Stomach smooth muscle (tissue), 2 donors: ENCODE data around the gene LYPD6B.

ENCODE experiments used
- H3K27ac ChIP-seq: one replicate; pipeline ENCODE4 v1.7.0; 2013; ENCODE audit warnings: mild to moderate bottlenecking, low read length, inconsistent platforms
- H3K27me3 ChIP-seq, 2 donors: one replicate each; pipeline ENCODE4 v1.7.0; 2013; ENCODE audit warnings: low read length in 2 of 2; ENCODE audit not compliant: insufficient read depth in 2 of 2, control insufficient read depth in 1 of 2
- H3K36me3 ChIP-seq, 2 donors: one replicate each; pipeline ENCODE4 v1.7.0; 2013; ENCODE audit warnings: low read length in 2 of 2; ENCODE audit not compliant: control insufficient read depth in 2 of 2, insufficient read depth in 2 of 2
- H3K4me1 ChIP-seq: one replicate; pipeline ENCODE4 v1.7.0; 2013; ENCODE audit warnings: low read length; ENCODE audit not compliant: control insufficient read depth, insufficient read depth
- H3K4me3 ChIP-seq, 2 donors: one replicate each; pipeline ENCODE4 v1.7.0; 2013; ENCODE audit warnings: low read length in 2 of 2
- H3K9ac ChIP-seq, 2 donors: one replicate each; pipeline ENCODE4 v1.7.0; 2013; ENCODE audit warnings: low read length in 2 of 2, mild to moderate bottlenecking in 1 of 2
- H3K9me3 ChIP-seq, 2 donors: one replicate each; pipeline ENCODE4 v1.7.0; 2013; ENCODE audit warnings: low read length in 2 of 2; ENCODE audit not compliant: control insufficient read depth in 2 of 2
- donor health status: healthy.
- donor health status: Pancreatic carcinoma.

The LYPD6B gene

DNA sequence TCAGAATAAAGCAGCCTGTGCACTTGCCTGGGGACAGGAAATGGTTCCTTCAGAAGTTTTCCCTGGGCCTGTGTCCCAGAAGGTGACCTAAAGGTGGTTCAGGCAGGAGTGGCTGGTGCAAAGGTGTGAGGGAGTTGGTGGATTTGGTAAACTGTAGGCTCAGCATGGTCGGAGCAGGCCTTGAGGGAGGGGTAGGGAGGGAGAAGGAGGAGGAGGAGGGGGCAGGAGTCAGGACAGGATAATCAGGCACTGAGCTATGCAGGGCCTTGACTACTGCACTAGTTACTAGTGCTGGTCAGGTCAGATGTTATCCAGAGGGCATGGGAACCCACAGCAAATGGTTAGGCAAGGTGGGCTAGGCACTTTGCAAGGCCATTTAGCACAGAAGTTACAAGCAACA is 21.3 kb downstream of the LYPD6B start:
- H3K9ac ChIP-seq, result no peak overlapping the region
- H3K27ac ChIP-seq, result no peak overlapping the region
- no peaks in the 10 kb centered on the region for H3K36me3 ChIP-seq
- H3K27me3 ChIP-seq, result peaks cover 0 to 2% of the 10 kb centered on the region in 2 donors
- H3K9me3 ChIP-seq, result no peaks in the 10 kb centered on the region
- H3K4me3 ChIP-seq, result no peak overlapping the region
- peaks cover 5% of the 10 kb centered on the region for H3K4me1 ChIP-seq

DNA sequence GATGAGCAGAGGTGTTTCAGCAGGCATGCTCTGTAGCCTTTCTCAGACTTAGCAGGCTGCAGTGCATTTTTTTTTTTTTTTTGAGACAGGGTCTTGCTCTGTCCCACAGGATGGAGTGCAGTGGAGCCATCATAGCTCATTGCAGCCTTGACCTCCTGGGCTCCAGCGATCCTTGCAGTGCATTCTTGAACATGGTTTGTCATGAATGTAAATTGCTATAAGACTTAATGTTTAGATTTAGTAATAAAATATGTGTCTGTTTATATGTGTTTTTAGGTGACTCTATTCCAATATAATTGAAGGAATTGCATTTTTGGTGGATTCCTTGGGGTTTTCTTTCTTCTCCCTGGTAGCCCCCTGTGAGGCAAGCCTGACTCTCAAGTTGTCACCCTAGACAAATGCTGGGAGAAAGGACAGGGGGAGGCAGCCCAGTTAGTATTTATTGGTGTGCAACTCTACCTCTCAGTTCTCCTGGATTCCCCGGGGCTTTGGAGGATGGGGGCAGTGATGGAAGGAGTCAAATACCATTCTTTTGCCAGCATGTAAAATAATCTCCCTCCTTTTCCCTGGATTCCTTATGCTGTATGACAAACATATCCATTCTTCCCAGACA is 22.7 kb downstream of the LYPD6B start:
- H3K27me3 ChIP-seq, result peaks cover 0 to 2% of the 10 kb centered on the region in 2 donors
- H3K36me3 ChIP-seq, result no peaks in the 10 kb centered on the region
- H3K4me1 ChIP-seq, result peaks cover 5% of the 10 kb centered on the region
- no peak overlapping the region for H3K27ac ChIP-seq
- no peak overlapping the region for H3K4me3 ChIP-seq
- H3K9me3 ChIP-seq, result no peaks in the 10 kb centered on the region
- no peak overlapping the region for H3K9ac ChIP-seq

DNA sequence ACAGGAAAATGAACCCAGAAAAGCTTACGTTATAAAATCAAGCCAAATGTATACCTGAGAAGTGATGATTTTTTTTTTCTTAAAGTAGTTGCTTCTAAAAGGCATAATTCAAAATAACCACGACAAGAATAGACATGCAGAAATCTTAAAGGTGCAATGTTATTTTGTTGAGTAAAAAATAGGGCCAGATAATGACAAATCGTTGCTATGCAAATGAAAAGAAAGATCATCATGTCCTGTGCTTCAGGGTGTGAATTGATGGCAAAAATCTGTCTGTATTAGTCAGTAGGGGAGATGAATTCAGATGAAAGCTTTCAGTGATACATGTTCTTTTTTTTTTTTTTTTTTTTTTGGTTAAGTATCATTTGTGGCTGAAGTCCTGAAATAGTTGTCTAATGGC is 24.0 kb downstream of the LYPD6B start:
- H3K27ac ChIP-seq, result no peak overlapping the region
- no peak overlapping the region for H3K4me3 ChIP-seq
- peaks cover 5% of the 10 kb centered on the region for H3K4me1 ChIP-seq
- no peaks in the 10 kb centered on the region for H3K9me3 ChIP-seq
- H3K36me3 ChIP-seq, result no peaks in the 10 kb centered on the region
- peaks cover 0 to 2% of the 10 kb centered on the region in 2 donors for H3K27me3 ChIP-seq
- no peak overlapping the region for H3K9ac ChIP-seq

DNA sequence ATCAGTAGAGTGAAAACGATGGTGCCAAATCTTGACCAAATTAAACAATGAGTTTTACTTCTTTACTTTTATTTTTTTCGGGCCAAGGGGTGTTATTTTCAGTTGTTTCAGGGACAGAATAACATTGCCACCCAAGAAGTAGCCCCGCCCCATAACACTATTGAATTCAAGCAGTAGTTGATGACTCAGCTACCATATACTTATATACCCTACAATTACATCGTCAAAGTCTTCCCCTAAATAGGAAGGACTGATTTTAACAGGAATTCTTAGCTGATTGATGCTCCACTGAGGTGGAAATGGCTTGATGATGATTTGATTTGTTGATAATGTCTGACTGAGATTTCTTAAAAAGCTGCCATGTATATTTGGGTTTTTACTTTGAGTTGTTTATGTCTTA is 24.7 kb downstream of the LYPD6B start:
- H3K4me3 ChIP-seq, result no peak overlapping the region
- no peaks in the 10 kb centered on the region for H3K27me3 ChIP-seq
- H3K27ac ChIP-seq, result no peak overlapping the region
- H3K4me1 ChIP-seq, result peaks cover 5% of the 10 kb centered on the region
- no peaks in the 10 kb centered on the region for H3K9me3 ChIP-seq
- H3K36me3 ChIP-seq, result no peaks in the 10 kb centered on the region
- H3K9ac ChIP-seq, result no peak overlapping the region

DNA sequence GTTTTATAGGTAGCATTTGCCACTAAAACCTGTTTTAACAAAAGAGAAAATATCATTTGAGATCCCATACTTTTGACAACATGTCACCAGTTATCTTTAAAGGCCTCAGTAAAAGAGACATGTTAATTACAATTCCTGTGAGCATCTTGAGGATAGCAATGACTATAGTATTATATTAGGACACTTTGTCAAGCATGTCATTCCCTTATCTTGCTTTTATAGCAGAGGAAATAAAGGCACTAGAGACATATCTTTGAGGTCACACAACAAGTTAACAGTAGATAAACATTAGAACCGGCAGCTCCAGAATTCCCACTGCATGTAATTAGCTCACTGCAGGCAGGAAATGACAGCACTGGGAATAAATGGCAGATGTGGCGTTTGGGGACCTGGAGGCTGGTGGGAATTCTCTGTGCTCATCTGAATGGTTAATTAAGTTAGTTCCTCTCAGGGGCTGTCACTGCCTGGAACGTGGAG is 25.9 kb downstream of the LYPD6B start:
- Histone ChIP-seq H3K9ac (no peak overlapping the region), H3K4me3 (no peak overlapping the region), H3K27ac (no peak overlapping the region), H3K9me3 (no peaks in the 10 kb centered on the region), H3K36me3 (no peaks in the 10 kb centered on the region), H3K4me1 (peaks cover 5% of the 10 kb centered on the region), H3K27me3 (no peaks in the 10 kb centered on the region)

DNA sequence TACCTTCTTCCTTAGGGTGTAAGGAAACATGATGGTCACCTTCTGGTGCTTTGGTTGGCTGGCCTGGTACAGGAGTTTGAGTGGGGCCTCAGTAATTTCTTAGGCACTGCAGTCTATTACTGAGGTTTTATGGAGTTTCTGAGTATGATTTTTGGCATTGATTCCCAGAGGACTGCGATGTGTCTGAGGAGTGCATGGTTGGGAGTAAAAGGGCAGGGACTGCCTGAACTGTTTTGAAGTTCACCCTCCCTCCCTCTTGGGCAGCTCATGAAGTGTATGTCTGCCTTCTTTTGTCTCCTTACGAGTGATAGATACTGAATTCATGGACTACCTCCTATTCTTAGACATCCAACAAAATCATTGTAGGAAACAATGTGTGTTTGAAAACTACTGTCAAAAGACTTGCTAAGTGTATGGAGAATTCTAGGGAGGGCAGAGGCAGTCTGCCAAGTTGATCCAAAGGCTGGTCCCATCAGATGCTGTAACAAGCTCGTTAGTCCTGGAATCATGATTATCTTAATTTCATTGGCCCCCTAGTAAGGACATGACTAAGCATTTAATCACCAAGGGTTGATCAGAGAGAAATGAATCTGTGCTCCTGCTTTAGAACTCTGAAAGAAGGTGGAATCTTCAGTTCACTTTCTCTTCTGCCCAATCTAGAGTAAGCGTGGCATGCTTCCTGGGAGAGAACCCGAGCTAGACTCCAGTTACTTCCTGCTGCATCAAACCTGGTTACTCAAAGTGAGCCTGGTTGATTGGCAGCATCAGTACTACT is 26.5 kb downstream of the LYPD6B start:
- Histone ChIP-seq H3K9me3 (no peaks in the 10 kb centered on the region), H3K9ac (no peak overlapping the region), H3K4me3 (no peak overlapping the region), H3K36me3 (no peaks in the 10 kb centered on the region), H3K27me3 (no peaks in the 10 kb centered on the region), H3K27ac (no peak overlapping the region), H3K4me1 (peaks cover 10% of the 10 kb centered on the region)

DNA sequence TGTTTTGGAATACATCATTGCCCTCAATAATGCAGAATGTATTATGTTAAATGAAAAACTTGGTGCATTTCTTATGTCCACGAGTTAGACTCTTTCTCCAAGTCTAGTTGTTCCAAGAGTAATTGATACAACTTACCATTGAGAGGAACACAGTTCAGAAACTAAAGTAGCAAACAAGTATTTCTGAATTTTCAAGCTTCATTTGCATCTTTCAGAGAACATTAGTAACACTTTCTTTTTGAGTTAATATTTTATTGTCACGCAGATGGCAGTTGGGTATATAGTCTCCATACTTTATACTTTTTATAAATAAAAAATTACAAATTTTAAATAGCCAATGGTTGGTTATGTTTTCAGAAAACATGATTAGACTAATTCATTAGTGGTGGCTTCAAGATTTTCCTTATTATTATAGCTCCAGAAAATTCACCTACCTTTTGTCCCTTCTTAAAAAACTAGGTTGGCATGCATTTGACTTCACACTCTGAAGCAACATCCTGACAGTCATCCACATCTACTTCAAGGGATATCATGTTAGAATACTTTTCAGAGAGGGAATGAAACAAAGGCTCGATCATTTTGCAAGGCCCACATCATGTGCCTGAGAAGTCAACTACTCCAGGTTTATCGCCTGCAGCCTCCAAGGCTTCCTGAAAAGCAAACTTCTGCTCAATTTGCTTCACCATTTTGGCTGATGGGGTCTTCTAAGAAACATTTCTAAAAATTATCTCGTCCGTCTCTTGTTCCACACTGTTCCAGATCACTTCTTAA is 29.9 kb downstream of the LYPD6B start:
- no peak overlapping the region for H3K27ac ChIP-seq
- H3K36me3 ChIP-seq, result no peaks in the 10 kb centered on the region
- H3K4me3 ChIP-seq, result no peak overlapping the region
- H3K4me1 ChIP-seq, result peaks cover 11% of the 10 kb centered on the region
- no peaks in the 10 kb centered on the region for H3K27me3 ChIP-seq
- H3K9ac ChIP-seq, result no peak overlapping the region
- no peaks in the 10 kb centered on the region for H3K9me3 ChIP-seq

DNA sequence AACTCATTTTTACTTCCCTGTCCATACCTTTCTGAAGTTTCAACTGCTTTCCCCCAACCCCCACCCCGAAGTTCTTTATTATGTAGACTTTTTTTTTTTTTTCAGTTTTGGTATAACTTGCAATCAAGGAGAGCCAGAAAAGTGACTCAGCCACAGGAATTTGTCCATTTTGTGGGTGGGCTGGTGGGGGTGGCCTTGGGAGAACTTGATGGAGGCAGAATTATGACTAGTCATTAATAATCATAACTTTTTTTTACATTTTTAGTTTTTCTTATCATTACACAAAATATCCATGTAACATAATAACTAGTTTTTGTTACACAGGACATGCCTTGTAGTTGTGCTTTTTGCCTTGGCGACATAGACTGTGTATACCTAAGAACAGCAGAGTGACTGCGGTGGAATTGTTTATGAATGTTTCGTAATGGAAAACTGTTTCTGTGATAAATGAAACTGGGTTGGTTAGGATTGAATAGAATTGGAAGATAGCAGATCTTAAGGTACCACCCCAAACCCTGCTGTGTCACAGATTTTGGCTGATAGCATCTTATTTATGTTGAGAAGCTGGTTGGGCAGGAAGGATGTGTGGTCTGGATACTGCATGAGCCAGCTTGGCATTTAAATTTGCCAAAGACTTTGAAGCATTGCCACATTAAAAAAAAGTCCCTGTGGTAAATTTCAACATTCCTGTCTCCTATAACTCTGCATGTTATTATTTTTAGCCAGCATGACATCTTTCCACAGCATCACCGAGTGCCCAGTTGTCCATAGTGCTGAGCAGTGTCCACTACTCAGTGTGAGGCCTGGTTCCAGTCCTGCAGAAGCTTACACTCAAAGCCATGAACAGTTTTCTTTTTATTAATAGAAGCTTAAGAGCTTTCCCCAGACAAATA is 30.7 kb downstream of the LYPD6B start:
- no peak overlapping the region for H3K4me3 ChIP-seq
- H3K27ac ChIP-seq, result no peak overlapping the region
- no peaks in the 10 kb centered on the region for H3K27me3 ChIP-seq
- peaks cover 11% of the 10 kb centered on the region for H3K4me1 ChIP-seq
- H3K9ac ChIP-seq, result no peak overlapping the region
- no peaks in the 10 kb centered on the region for H3K36me3 ChIP-seq
- H3K9me3 ChIP-seq, result no peaks in the 10 kb centered on the region

DNA sequence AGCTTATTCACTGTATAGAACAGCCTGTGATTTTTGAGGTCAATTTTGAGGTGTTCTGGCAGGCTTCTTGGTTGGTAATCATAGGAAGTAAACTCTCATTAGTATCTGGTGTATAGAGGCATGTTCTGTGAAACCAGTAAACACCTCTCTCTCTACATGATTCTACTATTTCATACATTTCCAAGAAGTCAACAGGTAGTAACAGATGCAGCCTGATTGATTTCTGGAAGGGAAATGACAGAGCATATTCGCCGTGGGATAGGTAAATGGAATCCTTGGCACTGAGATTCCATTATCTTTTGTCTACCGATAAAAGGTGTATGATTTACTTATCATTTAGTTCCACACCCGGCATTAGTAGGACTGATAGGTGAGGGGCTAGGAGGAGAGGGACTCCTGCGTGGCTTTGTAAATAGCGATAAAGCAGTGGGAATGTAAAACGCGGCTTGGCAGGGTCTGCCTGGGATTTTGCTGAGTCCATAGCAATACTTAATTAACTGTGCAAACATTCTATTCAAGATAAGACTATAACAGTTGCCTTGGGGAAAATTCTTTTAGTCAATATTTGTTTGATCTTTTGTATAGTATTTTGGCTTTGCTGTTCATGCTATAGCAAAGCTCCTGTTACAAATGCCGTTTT is 32.3 kb downstream of the LYPD6B start:
- H3K9me3 ChIP-seq, result no peaks in the 10 kb centered on the region
- no peaks in the 10 kb centered on the region for H3K36me3 ChIP-seq
- peaks cover 6% of the 10 kb centered on the region for H3K4me1 ChIP-seq
- no peak overlapping the region for H3K9ac ChIP-seq
- no peak overlapping the region for H3K27ac ChIP-seq
- no peaks in the 10 kb centered on the region for H3K27me3 ChIP-seq
- H3K4me3 ChIP-seq, result no peak overlapping the region

DNA sequence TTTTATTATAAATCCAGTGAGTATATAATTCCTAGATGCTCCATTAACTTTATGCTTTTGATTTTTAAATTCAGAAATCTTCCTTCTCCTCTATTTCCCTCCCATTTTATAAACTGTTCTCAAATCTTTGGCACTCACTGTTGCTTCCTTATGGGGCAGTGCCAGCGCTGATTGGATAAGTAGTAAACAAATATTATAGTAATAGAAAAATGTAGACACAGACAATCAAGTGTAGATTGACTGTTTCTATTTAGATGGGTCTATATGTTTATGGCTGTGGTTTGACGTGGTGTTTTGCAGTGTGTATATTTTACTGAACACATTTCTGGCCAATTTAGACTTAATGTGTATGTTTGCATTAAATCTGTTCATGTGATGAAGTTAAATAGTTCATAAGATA is 36.6 kb downstream of the LYPD6B start:
- no peak overlapping the region for H3K4me3 ChIP-seq
- no peaks in the 10 kb centered on the region for H3K9me3 ChIP-seq
- H3K9ac ChIP-seq, result no peak overlapping the region
- H3K4me1 ChIP-seq, result peaks cover 2% of the 10 kb centered on the region
- no peak overlapping the region for H3K27ac ChIP-seq
- no peaks in the 10 kb centered on the region for H3K36me3 ChIP-seq
- H3K27me3 ChIP-seq, result no peaks in the 10 kb centered on the region
